Measurements from ENCODE around the gene PBX2.

PBX2 gene, protein sequence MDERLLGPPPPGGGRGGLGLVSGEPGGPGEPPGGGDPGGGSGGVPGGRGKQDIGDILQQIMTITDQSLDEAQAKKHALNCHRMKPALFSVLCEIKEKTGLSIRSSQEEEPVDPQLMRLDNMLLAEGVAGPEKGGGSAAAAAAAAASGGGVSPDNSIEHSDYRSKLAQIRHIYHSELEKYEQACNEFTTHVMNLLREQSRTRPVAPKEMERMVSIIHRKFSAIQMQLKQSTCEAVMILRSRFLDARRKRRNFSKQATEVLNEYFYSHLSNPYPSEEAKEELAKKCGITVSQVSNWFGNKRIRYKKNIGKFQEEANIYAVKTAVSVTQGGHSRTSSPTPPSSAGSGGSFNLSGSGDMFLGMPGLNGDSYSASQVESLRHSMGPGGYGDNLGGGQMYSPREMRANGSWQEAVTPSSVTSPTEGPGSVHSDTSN

DNA sequence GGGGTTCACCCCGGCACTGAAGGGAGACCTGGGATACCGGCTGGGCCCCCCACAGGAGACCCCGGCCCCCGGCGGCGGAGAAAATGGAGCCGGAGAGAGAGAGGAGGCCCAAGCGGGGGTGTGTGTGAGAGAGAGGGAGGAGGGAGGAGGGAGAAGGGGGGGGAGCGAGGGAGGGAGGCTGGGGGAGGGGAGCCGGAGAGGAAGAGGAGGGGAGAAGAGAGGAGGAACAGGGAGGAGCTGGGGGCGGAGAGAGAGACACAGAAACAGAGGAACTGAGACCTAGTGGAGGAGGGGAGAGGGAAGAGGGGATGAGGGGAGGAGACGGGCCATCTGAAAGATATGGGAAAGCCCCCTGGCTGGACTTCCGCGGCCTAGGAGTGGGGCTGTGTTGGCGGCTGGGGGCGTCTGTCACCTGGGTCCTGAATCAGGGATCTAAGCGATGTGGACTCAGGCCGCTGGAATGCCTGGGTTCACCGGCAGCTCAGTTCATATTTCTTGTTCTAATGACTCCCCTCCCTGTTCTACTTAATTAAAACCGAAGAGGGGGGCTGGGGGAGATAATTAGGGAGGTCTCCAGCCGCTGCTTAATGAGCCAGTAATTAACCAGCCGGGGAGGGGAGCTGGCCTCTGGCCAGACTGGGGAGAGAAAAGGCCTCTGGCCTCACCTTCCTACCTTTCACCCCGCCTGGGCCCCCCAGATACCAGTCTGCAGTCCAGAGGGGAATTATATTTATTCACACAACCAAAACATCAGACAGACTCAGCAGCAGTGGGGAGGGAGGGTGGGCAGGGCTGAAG is at the start of gene PBX2:
TSS of gene PBX2 (minus strand) at position 149 of the 798 bp plus-strand sequence. CDS start 287 bp downstream, outside the sequence.
- Histone ChIP-seq H3K4me1 (ENCODE audit: control insufficient read depth, insufficient read depth, low read length) (peaks cover 25% of the 10 kb centered on the region), H3K9me3 (ENCODE audit: control insufficient read depth, low read length) (no peaks in the 10 kb centered on the region), H3K36me3 (ENCODE audit: control insufficient read depth, insufficient read depth, low read length, severe bottlenecking) (peaks cover 22% of the 10 kb centered on the region), H3K27me3 (replicated peaks; ENCODE audit: control insufficient read depth, insufficient read depth, low read length) (no peaks in the 10 kb centered on the region), H3K4me3 (ENCODE audit: low read length) (peak within 1 kb of the TSS; percentile 94), H3K9ac (ENCODE audit: low read length) (peak within 1 kb of the TSS; percentile 97)
- peak; percentile 95 for DNase-seq (ENCODE audit: low read depth)

DNA sequence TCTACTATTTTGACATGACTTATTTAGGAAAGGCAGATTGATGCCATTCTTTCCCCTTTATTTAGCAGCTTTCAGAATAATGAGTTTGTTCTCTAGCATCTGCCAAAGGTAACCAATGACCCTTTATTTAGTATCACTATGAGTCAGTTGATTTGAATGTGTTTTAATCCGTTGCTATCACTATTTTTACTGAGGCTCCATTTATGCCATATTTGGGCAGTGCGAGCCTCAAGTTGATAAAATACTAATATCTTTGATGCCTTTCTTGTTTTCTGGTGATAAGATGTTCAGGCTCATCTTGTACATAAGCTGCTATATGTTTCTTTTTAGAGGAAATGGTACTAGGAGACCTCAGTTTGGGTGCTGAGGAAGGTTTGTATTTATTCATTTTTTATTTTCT is 49.5 kb upstream of the PBX2 start:
- Histone ChIP-seq H3K27me3 (replicated peaks; ENCODE audit: control insufficient read depth, insufficient read depth, low read length) (no peaks in the 10 kb centered on the region), H3K36me3 (ENCODE audit: control insufficient read depth, insufficient read depth, low read length, severe bottlenecking) (no peaks in the 10 kb centered on the region), H3K9ac (ENCODE audit: low read length) (no peak overlapping the region), H3K4me3 (ENCODE audit: low read length) (no peak overlapping the region), H3K9me3 (ENCODE audit: control insufficient read depth, low read length) (no peaks in the 10 kb centered on the region), H3K4me1 (ENCODE audit: control insufficient read depth, insufficient read depth, low read length) (peaks cover 7% of the 10 kb centered on the region)
- DNase-seq (ENCODE audit: low read depth), result no peak

DNA sequence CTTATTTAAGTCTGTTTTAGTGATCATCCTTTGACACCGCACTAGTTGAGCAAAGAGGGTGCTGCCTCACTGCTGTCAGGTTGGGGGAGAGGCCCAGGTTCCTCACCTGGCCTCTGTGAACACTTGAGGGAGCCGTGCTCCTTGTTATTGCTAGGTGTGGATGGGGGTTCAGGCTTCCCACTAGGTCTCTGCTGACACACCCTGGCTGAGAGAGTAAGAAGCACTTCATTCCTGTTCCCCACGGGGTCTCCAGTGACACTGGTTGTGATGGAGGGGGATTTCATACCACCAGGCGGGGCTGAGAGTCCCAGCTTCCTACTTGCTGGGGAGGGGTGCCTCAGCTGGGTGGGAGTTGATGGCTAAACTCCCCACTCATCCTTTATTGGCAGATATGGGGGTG is 44.9 kb upstream of the PBX2 start:
- Histone ChIP-seq H3K9me3 (ENCODE audit: control insufficient read depth, low read length) (no peaks in the 10 kb centered on the region), H3K4me1 (ENCODE audit: control insufficient read depth, insufficient read depth, low read length) (no peaks in the 10 kb centered on the region), H3K9ac (ENCODE audit: low read length) (no peak overlapping the region), H3K36me3 (ENCODE audit: control insufficient read depth, insufficient read depth, low read length, severe bottlenecking) (no peaks in the 10 kb centered on the region), H3K4me3 (ENCODE audit: low read length) (no peak overlapping the region), H3K27me3 (replicated peaks; ENCODE audit: control insufficient read depth, insufficient read depth, low read length) (no peaks in the 10 kb centered on the region)
- no peak for DNase-seq (ENCODE audit: low read depth)

DNA sequence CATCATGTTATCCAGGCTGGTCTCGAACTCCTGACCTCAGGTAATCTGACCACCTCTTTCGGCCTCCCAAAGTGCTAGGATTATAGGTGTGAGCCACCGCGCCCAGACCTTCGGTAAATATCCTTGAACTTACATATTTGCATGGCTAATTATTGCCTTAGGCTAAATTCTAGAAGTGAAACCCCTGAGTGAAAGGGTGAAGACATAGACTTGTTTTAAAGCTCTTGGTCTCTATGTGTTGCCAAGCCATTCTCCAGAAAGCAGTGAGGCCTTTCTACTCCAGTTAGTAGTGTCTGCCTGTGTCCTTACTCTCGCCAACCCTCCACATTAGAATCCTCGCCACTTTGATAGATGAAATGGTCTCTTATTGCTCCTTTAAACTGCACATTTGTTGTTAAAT is 36.4 kb upstream of the PBX2 start:
- Histone ChIP-seq H3K4me3 (ENCODE audit: low read length) (no peak overlapping the region), H3K4me1 (ENCODE audit: control insufficient read depth, insufficient read depth, low read length) (no peaks in the 10 kb centered on the region), H3K9me3 (ENCODE audit: control insufficient read depth, low read length) (no peaks in the 10 kb centered on the region), H3K36me3 (ENCODE audit: control insufficient read depth, insufficient read depth, low read length, severe bottlenecking) (no peaks in the 10 kb centered on the region), H3K9ac (ENCODE audit: low read length) (no peak overlapping the region), H3K27me3 (replicated peaks; ENCODE audit: control insufficient read depth, insufficient read depth, low read length) (peaks cover 25% of the 10 kb centered on the region)
- no peak for DNase-seq (ENCODE audit: low read depth)

DNA sequence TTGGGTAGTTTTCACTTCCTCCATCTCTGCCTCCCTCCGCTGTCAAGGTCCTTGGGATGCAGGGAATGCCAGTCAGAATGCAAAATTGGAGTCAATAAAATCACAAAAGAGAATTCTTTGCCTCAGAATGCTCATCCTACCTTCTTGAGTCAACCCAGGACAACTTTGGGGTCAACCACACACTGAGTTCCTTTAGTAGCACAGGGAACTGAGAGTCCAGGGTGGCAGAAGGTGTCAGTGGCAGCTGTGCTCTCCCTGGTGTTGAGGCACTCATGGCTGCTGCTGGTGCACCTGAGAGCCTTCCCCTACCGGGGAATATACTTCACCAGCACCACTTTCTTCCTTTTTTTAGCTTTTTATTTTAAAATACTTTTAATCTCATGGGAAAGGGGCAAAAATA is 34.7 kb upstream of the PBX2 start:
- Histone ChIP-seq H3K36me3 (ENCODE audit: control insufficient read depth, insufficient read depth, low read length, severe bottlenecking) (no peaks in the 10 kb centered on the region), H3K9ac (ENCODE audit: low read length) (no peak overlapping the region), H3K4me3 (ENCODE audit: low read length) (no peak overlapping the region), H3K4me1 (ENCODE audit: control insufficient read depth, insufficient read depth, low read length) (no peaks in the 10 kb centered on the region), H3K9me3 (ENCODE audit: control insufficient read depth, low read length) (no peaks in the 10 kb centered on the region), H3K27me3 (replicated peaks; ENCODE audit: control insufficient read depth, insufficient read depth, low read length) (peaks cover 42% of the 10 kb centered on the region)
- DNase-seq (ENCODE audit: low read depth), result no peak

DNA sequence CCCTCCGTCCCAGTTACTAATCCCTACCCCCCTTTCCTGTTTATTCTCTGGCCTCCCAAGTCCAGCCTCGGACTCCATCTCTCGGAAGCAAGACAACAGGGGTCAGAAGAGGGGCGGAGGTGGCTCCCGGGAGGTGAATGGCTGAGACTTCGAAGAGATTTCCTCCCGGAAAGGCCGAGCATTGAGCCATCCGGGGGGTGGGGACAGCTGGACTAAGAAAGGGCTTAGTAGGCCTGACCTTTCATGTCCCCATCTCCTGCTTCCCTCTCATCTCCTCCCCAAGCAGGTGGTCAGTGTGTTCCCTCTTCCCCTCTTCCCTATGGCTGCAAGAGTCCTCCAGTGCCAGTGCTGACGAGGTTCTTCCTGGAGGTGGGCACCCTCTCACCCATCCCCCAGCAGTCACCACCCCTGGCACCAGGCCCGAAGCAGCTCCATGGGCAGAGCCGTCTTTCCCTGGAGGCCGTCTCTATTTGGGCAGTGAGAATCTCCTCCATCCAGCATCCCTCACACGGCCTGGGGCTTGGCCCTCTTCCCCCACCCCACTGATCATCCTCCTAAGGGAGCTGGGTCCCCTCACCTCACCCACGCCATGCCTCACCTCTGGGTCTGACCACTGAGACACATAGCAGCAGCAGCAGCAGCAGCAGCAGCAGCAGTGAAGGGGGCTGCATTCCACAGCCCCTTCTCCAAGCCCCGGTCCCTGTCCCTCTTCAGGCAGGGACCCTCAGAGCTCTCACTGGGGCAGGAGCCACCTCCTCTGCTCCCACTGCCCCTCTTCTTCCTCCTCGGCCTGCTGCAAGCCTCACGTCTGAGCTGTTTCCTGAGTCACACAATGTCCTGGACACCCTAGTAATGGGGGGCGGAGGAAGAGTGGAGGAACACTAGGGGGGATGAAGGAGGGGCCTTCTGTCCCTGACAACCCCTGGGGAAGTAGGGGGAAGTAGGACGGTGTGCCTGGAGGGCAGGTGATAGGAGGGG is 33.5 kb upstream of the PBX2 start, which contains the start of gene NOTCH4:
TSS of gene NOTCH4 (minus strand) at position 810 of the 978 bp plus-strand sequence. CDS start at position 671, 139 bp downstream.
- H3K4me3 ChIP-seq (ENCODE audit: low read length), result no peak within 1 kb of the TSS
- no peaks in the 10 kb centered on the region for H3K4me1 ChIP-seq (ENCODE audit: control insufficient read depth, insufficient read depth, low read length)
- peaks cover 54% of the 10 kb centered on the region for H3K27me3 ChIP-seq (replicated peaks; ENCODE audit: control insufficient read depth, insufficient read depth, low read length)
- H3K9ac ChIP-seq (ENCODE audit: low read length), result no peak within 1 kb of the TSS
- no peak for DNase-seq (ENCODE audit: low read depth)
- no peaks in the 10 kb centered on the region for H3K36me3 ChIP-seq (ENCODE audit: control insufficient read depth, insufficient read depth, low read length, severe bottlenecking)
- no peaks in the 10 kb centered on the region for H3K9me3 ChIP-seq (ENCODE audit: control insufficient read depth, low read length)

DNA sequence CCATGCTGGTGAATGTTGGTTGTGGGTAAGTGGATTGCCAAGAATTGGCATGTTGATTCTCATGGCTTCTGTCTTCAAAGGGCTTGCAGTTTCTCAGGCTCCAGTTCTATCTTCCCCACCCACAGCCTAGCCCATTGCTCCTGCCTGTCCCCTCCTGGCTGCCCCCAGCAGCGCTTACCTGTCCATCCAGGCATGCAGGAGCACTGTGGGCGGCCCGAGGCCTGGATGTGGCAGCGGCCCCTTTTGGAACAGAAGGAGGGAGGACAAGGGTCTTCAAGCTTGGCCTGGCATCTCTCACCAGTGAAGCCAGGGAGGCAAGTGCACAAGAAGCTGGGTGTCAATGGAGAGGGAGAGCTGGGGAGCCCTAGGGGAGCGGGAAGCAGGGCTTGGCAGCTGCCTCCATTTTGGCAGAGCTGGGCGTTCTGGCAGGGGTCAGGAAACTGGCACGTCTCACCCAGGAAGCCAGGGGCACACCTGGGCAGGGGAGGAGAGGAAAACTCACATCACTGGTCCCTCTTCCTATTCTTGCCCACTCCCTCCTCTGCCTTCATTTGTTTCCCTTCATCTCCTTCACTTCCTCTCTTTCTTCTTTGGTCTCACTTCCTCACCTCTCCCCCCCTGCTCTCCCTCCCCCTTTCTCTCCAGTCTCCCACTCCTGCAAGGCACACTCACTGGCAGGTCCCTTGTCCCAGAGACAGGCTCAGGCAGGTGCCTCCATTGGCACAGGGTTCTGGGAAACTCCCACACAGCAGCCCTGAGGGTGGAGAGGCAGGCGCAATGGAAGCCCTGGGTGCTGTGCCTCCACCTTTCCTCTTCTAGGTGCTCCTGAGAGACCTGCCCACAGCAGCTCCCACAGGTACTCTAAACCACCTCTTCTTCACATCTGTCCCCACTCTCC is 32.6 kb upstream of the PBX2 start:
- Histone ChIP-seq H3K27me3 (replicated peaks; ENCODE audit: control insufficient read depth, insufficient read depth, low read length) (peaks cover 63% of the 10 kb centered on the region), H3K36me3 (ENCODE audit: control insufficient read depth, insufficient read depth, low read length, severe bottlenecking) (no peaks in the 10 kb centered on the region), H3K9me3 (ENCODE audit: control insufficient read depth, low read length) (no peaks in the 10 kb centered on the region), H3K4me1 (ENCODE audit: control insufficient read depth, insufficient read depth, low read length) (no peaks in the 10 kb centered on the region), H3K9ac (ENCODE audit: low read length) (no peak overlapping the region), H3K4me3 (ENCODE audit: low read length) (no peak overlapping the region)
- no peak for DNase-seq (ENCODE audit: low read depth)

DNA sequence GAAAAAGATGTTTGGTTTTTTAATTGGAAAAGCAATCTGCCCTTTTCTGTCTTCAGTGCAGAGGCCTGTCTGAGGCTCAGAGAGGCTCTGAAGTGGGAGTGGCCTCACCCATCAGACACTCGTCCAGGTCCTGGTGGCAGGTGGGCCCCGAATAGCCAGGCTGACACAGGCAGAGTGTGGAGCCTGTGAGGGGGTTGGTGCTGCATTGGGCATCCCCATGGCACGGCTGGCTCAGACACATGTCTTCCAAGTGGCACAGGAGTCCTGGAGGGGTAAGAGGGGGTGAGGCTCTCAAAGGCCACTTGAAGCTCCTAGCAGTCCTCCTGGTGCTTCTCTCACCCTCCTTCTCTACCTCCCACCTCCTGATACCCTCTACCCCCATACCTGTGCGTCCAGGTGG is 30.0 kb upstream of the PBX2 start:
- H3K27me3 ChIP-seq (replicated peaks; ENCODE audit: control insufficient read depth, insufficient read depth, low read length), result peaks cover 69% of the 10 kb centered on the region

DNA sequence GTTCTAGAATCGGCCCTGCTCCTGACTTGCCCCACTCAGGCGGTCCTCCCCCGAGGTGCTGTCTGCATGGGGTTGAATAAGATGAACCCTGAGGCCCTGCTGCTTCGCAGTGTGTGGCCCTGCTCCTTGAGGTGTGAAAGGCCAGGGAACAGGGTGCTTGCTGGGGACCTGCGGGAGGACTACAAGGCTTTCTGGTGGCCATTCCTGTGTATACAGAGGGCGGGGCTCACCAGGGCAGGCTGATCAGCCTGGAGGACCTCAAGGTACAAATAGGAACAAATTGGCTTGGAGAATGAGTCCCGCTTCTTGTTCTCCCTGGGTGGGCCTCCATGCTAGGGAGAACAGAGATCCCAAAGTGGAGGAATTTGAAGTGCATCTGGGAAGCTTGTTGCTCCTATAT is 28.2 kb upstream of the PBX2 start:
- no peaks in the 10 kb centered on the region for H3K36me3 ChIP-seq (ENCODE audit: control insufficient read depth, insufficient read depth, low read length, severe bottlenecking)
- no peak overlapping the region for H3K9ac ChIP-seq (ENCODE audit: low read length)
- no peak overlapping the region for H3K4me3 ChIP-seq (ENCODE audit: low read length)
- peaks cover 60% of the 10 kb centered on the region for H3K27me3 ChIP-seq (replicated peaks; ENCODE audit: control insufficient read depth, insufficient read depth, low read length)
- DNase-seq (ENCODE audit: low read depth), result no peak
- H3K9me3 ChIP-seq (ENCODE audit: control insufficient read depth, low read length), result no peaks in the 10 kb centered on the region
- no peaks in the 10 kb centered on the region for H3K4me1 ChIP-seq (ENCODE audit: control insufficient read depth, insufficient read depth, low read length)

More for the DNA sequence above, 30.0 kb upstream of the PBX2 start:
- H3K4me3 ChIP-seq (ENCODE audit: low read length), result no peak overlapping the region
- H3K36me3 ChIP-seq (ENCODE audit: control insufficient read depth, insufficient read depth, low read length, severe bottlenecking), result no peaks in the 10 kb centered on the region
- no peak overlapping the region for H3K9ac ChIP-seq (ENCODE audit: low read length)
- H3K4me1 ChIP-seq (ENCODE audit: control insufficient read depth, insufficient read depth, low read length), result no peaks in the 10 kb centered on the region
- DNase-seq (ENCODE audit: low read depth), result no peak
- no peaks in the 10 kb centered on the region for H3K9me3 ChIP-seq (ENCODE audit: control insufficient read depth, low read length)

DNA sequence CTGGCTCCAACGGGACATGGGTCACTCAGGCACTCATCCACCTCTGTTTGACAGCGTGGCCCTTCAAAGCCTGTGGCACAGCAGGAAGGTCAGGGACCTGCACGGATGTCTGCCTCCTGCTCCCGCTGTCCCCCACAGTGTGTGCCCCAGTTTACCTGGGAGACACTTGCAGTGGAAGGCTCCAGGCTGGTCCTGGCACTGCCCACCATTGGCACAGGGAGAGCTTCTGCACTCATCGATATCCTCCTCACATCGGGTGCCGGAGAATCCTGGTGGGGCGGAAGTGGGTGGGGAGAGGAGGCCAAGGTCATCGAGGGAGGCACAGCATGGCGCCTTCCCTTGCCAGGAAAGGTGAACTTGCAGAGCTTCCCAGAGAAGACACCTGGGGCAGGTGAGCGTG is 27.0 kb upstream of the PBX2 start:
- DNase-seq (ENCODE audit: low read depth), result no peak
- Histone ChIP-seq H3K36me3 (ENCODE audit: control insufficient read depth, insufficient read depth, low read length, severe bottlenecking) (no peaks in the 10 kb centered on the region), H3K9ac (ENCODE audit: low read length) (no peak overlapping the region), H3K4me3 (ENCODE audit: low read length) (no peak overlapping the region), H3K9me3 (ENCODE audit: control insufficient read depth, low read length) (no peaks in the 10 kb centered on the region), H3K27me3 (replicated peaks; ENCODE audit: control insufficient read depth, insufficient read depth, low read length) (peaks cover 53% of the 10 kb centered on the region), H3K4me1 (ENCODE audit: control insufficient read depth, insufficient read depth, low read length) (no peaks in the 10 kb centered on the region)
